K562 (cell line): Measurements from ENCODE around the gene HDAC6.

Source experiments
- ARID3A ChIP-seq: IDR thresholded peaks from 2 replicates; pipeline ENCODE4 v1.6.1; 2012; ENCODE audit warnings: low read depth, low read length, improper control_type of control experiment, borderline replicate concordance
- CTCF ChIP-seq, 3 experiments: IDR thresholded peaks in 2 of 3; conservative IDR thresholded peaks in 1 of 3; 2 replicates each; pipeline ENCODE4 v1.5.1; 2011 to 2012; ENCODE audit warnings: low read length in 3 of 3, mild to moderate bottlenecking in 3 of 3, control low read depth in 2 of 3, improper control_type of control experiment in 1 of 3, inconsistent platforms in 1 of 3, low read depth in 1 of 3, mixed read lengths in 1 of 3, moderate library complexity in 1 of 3; ENCODE audit not compliant: insufficient read depth in 2 of 3
- EZH2 ChIP-seq: IDR thresholded peaks from 2 replicates; pipeline ENCODE4 v1.6.1; 2012; ENCODE audit warnings: low read depth, mild to moderate bottlenecking, inconsistent platforms, low read length, borderline replicate concordance
- HNRNPUL1 ChIP-seq: fragments of 200-400 bp; formaldehyde crosslinking; IDR thresholded peaks from 2 replicates; pipeline ENCODE4 v1.6.1; 2017; ENCODE audit warnings: low read length
- NFXL1 ChIP-seq: fragments of 450-650 bp; formaldehyde crosslinking; IDR thresholded peaks from 2 replicates; pipeline ENCODE4 v1.4.0; 2021; ENCODE audit warnings: mild to moderate bottlenecking
- NR2C1 ChIP-seq, 2 experiments: fragments of 450-650 bp; IDR thresholded peaks; 2 replicates each; pipeline ENCODE4 v1.6.1; 2017; ENCODE audit warnings: mild to moderate bottlenecking in 2 of 2, antibody characterized with exemption in 1 of 2, inconsistent platforms in 1 of 2, missing compliant biosample characterization in 1 of 2, missing genetic modification characterization in 1 of 2
- PHB2 ChIP-seq: fragments of 450-650 bp; IDR thresholded peaks from 2 replicates; pipeline ENCODE4 v1.6.1; 2017; ENCODE audit warnings: low read depth
- POLR2A ChIP-seq: fragments of 450-650 bp; conservative IDR thresholded peaks from 2 replicates; pipeline ENCODE4 v1.6.1; 2016
- POLR2AphosphoS5 ChIP-seq: IDR thresholded peaks from 2 replicates; pipeline ENCODE4 v1.6.1; 2011; ENCODE audit warnings: mild to moderate bottlenecking, low read depth, low read length, moderate library complexity; ENCODE audit not compliant: control insufficient read depth, insufficient read depth
- ZNF274 ChIP-seq: IDR thresholded peaks from 2 replicates; pipeline ENCODE4 v1.6.1; 2011; ENCODE audit warnings: low read depth, mild to moderate bottlenecking, low read length, moderate library complexity, borderline replicate concordance
- ZNF655 ChIP-seq: fragments of 250-450 bp; sonication (Bioruptor Pico); IDR thresholded peaks from 2 replicates; pipeline ENCODE4 v1.5.0; 2021

- TF ChIP-seq POLR2A = no peak
- no peak for TF ChIP-seq ZNF274
- no peak for TF ChIP-seq ZNF655 (CRISPR knock-in tag)
- TF ChIP-seq ARID3A = no peak
- TF ChIP-seq EZH2 = no peak
- TF ChIP-seq CTCF (IDR thresholded peaks at IDR 0.05 in 2 of 3, conservative IDR thresholded peaks at IDR 0.05 in 1 of 3; ENCODE audit: insufficient read depth in 2 of 3, low read depth in 1 of 3, low read length in 3 of 3) = no peak
- TF ChIP-seq POLR2AphosphoS5 = no peak
- TF ChIP-seq NR2C1 (IDR thresholded peaks at IDR 0.05) = no peak
- TF ChIP-seq NR2C1 (tag; IDR thresholded peaks at IDR 0.05) = no peak
- no peak for TF ChIP-seq HNRNPUL1
- no peak for TF ChIP-seq NFXL1 (CRISPR knock-in tag)
- no peak for TF ChIP-seq PHB2
Measured at GRCh38 chrX:48776818-48777439, 24.9 kb upstream of the HDAC6 start.
